SK-N-MC (cell line): ENCODE results near the gene FARS2.

Experiments used
- EZH2 ChIP-seq: fragments of 200-600 bp; sonication (generic); IDR thresholded peaks from one replicate; pipeline ENCODE4 v1.6.1; 2017; ENCODE audit warnings: antibody characterized with exemption
- POLR2AphosphoS5 ChIP-seq: IDR thresholded peaks from 2 replicates; pipeline ENCODE4 v1.6.1; 2012; ENCODE audit warnings: mild to moderate bottlenecking, low read depth, low read length, borderline replicate concordance

DNA sequence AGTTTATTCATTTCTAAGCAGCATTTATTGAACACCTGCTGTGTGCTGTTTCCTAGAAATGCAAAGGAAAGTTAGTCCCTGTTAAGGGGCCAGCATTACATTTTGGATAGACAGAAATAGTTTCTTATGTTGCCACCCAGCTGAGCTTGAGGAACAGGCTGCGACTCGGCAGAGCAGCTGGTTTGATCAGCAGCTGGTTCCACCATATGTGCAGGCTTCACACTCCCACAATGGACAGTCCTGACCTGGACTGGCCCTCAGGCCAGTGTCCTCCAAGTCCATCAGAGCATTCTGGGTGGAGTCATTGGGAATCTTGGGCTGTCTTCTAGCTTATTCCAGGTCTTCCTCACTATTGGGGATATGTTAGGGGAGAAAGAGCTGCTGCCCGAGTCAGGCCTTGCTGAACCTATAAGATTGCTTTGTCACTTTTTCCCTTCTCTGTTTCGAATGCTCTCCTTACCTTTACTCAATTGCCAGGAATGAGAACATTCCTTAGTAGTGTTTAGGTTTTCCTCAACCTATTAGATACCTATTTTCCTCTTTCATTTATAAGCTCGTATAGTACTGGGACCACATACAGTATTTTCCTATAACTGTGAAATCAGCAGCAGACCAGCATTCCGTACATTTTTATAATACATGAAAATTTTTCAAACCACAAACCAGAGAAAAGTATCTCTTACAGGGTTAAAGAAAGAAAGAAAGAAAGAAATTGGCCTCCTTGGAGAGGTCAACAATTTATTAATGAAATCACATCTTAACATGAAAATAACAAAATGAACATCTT lies 203.0 kb downstream of the FARS2 start:
- TF ChIP-seq POLR2AphosphoS5, result no peak
- TF ChIP-seq EZH2, result no peak
